ENCODE measurements around the gene CYREN. TPM values are rescaled to one million over a fixed set of nuclear protein-coding genes. Genes with fewer than 3 reads are reported as not detected.

CYREN gene
- polyA plus RNA-seq, 1 donor = 66.8 TPM

Other genes with a start within 250 kb of the CYREN start
- 17.1 TPM for gene AGBL3, start 184.2 kb downstream of the CYREN start, polyA plus RNA-seq (ENCODE audit: insufficient read length)
- gene TMEM140, start 22.6 kb downstream of the CYREN start, polyA plus RNA-seq (ENCODE audit: insufficient read length) = 25.9 TPM
- 58.1 TPM for gene WDR91, start 40.8 kb upstream of the CYREN start, polyA plus RNA-seq (ENCODE audit: insufficient read length)
- gene STRA8, start 63.1 kb upstream of the CYREN start, polyA plus RNA-seq (ENCODE audit: insufficient read length) = 0.32 TPM